Measurements from ENCODE around the gene SNX6.

DNA sequence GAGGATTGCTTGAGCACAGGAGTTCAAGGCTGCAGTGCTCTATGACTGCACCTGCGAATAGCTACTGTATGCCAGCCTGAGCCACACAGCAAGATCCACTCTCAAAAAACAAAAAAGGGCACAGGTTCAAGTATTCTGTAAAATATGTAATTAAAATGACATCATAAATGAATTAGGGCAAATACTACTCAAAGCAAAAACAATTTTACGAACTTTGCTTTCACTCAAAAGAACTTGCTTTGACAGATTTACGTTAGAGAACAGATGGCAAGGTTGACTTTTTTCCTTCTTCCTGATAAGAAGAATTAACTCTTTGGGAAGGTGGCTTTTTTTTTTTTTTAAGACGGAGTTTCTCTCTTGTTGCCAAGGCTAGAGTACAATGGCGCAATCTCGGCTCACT, 46.4 kb downstream of the SNX6 start:
- TF ChIP-seq EP300 (IDR thresholded peaks at IDR 0.05) (no peak), CTCF (IDR thresholded peaks at IDR 0.05) (no peak)
